HUES6 (cell line): ENCODE results near the gene GAK.

Experiments used
- H3K27ac ChIP-seq: 2 replicates; pipeline ENCODE4 v1.7.0; 2013; ENCODE audit warnings: low read depth, mild to moderate bottlenecking, low read length, inconsistent platforms
- H3K27me3 ChIP-seq: 2 replicates; pipeline ENCODE4 v1.6.1; 2013; ENCODE audit warnings: low read length; ENCODE audit not compliant: control insufficient read depth, insufficient read depth
- H3K36me3 ChIP-seq: 2 replicates; pipeline ENCODE4 v1.6.1; 2013; ENCODE audit warnings: low read length; ENCODE audit not compliant: control insufficient read depth, insufficient read depth
- H3K4me1 ChIP-seq: 2 replicates; pipeline ENCODE4 v1.6.1; 2013; ENCODE audit warnings: low read length; ENCODE audit not compliant: control insufficient read depth, insufficient read depth
- H3K4me3 ChIP-seq: 2 replicates; pipeline ENCODE4 v1.5.1; 2013; ENCODE audit warnings: low read depth, low read length
- H3K9ac ChIP-seq: one replicate; pipeline ENCODE4 v1.6.1; 2013; ENCODE audit warnings: mild to moderate bottlenecking, low read length
- H3K9me3 ChIP-seq: 2 replicates; pipeline ENCODE4 v1.6.1; 2013; ENCODE audit warnings: low read depth, low read length; ENCODE audit not compliant: control insufficient read depth, insufficient read depth

The GAK gene

DNA sequence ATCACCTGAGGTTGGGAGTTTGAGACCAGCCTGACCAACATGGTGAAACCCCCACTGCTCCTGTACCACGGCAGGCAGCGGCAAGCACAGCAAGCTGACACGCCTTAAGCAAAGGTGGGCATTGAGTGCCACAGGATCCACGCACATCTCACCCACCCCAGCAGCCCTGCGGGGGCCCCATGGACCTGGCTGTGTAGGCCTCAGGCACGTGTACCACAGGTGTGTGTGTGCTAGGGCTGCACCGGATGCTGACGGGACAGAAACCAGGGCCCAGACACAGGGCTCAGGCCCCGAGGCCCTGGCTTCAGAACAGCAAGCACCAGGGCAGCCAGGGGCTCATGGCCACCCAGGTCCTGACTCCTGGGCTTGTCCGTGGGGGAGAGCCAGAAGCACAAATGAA is 46.8 kb downstream of the GAK start:
- Histone ChIP-seq H3K27ac (no peak overlapping the region), H3K4me1 (no peaks in the 10 kb centered on the region), H3K9ac (no peak overlapping the region), H3K36me3 (peaks cover 91% of the 10 kb centered on the region), H3K27me3 (no peaks in the 10 kb centered on the region), H3K9me3 (0 out of 2 replicates have a peak, but pooled peaks cover 5% of the 10 kb centered on the region), H3K4me3 (no peak overlapping the region)

DNA sequence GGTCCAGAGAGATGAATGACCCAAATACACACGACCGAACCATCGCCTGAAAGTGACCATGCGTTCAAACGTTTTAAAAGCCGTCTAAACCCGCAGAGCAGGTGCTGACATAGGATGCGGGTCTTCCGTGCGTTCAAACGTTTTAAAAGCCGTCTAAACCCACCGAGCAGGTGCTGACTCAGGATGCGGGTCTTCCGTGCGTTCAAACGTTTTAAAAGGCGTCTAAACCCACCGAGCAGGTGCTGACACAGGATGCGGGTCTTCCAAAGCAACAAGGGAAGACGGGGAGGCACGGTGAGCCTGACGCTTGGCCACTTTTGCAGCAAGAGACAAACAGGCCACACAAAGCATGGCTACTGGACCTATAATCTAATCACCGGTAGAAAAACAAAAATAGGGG is 47.2 kb downstream of the GAK start:
- H3K27me3 ChIP-seq, result no peaks in the 10 kb centered on the region
- 0 out of 2 replicates have a peak, but pooled peaks cover 5% of the 10 kb centered on the region for H3K9me3 ChIP-seq
- H3K36me3 ChIP-seq, result peaks cover 91% of the 10 kb centered on the region
- H3K4me3 ChIP-seq, result no peak overlapping the region
- no peaks in the 10 kb centered on the region for H3K4me1 ChIP-seq
- no peak overlapping the region for H3K9ac ChIP-seq
- no peak overlapping the region for H3K27ac ChIP-seq

DNA sequence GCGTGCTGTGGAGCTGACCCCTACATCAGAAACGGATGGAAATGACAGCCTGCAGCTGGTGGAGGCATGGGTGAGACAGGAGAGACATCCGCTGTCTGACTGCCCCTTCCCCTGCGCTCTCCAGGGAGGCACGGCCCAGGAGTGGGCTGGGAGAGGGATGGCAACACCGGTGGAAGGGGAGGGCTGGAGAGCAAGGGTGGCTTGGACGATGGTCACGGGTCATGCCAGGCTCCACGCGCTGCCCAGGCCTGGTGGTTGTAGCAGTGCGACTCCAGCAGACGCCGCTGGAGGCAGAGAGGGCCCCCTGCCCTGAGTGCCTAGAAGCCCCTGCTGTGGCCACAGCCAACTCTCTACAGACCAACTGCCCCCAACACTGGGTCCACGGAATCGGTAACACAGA is 47.9 kb downstream of the GAK start:
- Histone ChIP-seq H3K4me3 (no peak overlapping the region), H3K36me3 (peaks cover 91% of the 10 kb centered on the region), H3K27ac (no peak overlapping the region), H3K9me3 (0 out of 2 replicates have a peak, but pooled peaks cover 5% of the 10 kb centered on the region), H3K27me3 (no peaks in the 10 kb centered on the region), H3K9ac (no peak overlapping the region), H3K4me1 (no peaks in the 10 kb centered on the region)

DNA sequence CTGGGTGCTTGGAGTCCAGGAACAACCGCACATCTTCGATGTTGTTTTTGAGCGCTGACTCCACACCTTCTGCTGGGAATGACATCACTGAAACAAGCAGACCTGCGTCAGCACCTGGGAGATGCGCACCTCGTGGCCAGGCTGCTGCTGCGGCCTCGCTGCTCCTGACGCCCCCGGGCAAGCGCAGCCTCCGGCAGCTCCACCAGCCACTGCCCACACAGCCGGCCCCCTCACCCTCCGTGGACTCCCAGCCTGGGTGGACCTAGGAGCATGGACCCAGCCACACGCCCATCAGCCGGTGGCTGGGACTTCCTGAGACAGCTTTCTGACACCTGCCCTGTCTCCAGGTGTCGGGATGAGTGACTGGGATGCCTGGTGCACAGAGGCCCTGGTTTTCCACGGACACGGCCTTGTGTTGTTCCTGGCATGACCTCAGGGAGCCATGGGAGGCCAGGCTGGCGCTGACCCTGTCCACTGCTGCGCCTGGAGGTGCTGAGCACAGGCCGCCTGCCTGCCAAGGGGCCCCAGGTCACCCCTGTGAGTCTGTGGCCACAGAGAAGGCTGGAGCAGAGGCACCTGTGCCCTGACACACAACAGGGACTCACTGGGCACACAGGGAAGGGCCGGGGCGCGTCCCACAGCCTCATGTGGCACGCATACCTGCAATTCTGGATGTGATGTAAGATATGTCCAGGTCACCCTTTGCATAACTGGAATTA is 48.6 kb downstream of the GAK start:
- H3K4me1 ChIP-seq, result no peaks in the 10 kb centered on the region
- H3K27ac ChIP-seq, result no peak overlapping the region
- H3K36me3 ChIP-seq, result peaks cover 92% of the 10 kb centered on the region
- H3K9me3 ChIP-seq, result 0 out of 2 replicates have a peak, but pooled peaks cover 5% of the 10 kb centered on the region
- no peak overlapping the region for H3K9ac ChIP-seq
- H3K4me3 ChIP-seq, result no peak overlapping the region
- H3K27me3 ChIP-seq, result no peaks in the 10 kb centered on the region

DNA sequence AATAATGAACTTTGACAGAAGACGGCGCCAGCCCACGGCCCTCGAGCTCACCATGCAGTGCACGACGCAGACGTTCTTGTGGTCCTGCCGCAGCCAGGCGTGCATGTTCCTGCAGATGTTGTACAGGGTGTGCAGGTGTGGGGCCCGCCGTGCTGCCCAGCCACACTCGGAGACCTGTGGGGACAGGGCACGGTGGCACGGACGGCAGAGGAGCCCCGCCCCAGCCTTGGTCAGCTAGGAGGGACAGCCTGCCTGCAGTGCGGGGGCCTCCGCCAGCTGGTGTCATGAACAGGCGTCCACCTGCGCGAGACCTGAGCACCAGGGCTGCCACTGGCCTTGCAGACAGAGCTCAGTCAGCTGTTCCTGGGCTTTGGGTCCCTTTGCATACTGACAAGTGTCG is 49.5 kb downstream of the GAK start:
- H3K4me3 ChIP-seq, result no peak overlapping the region
- H3K4me1 ChIP-seq, result no peaks in the 10 kb centered on the region
- peaks cover 88% of the 10 kb centered on the region for H3K36me3 ChIP-seq
- H3K9ac ChIP-seq, result no peak overlapping the region
- no peaks in the 10 kb centered on the region for H3K27me3 ChIP-seq
- 0 out of 2 replicates have a peak, but pooled peaks cover 4% of the 10 kb centered on the region for H3K9me3 ChIP-seq
- no peak overlapping the region for H3K27ac ChIP-seq

DNA sequence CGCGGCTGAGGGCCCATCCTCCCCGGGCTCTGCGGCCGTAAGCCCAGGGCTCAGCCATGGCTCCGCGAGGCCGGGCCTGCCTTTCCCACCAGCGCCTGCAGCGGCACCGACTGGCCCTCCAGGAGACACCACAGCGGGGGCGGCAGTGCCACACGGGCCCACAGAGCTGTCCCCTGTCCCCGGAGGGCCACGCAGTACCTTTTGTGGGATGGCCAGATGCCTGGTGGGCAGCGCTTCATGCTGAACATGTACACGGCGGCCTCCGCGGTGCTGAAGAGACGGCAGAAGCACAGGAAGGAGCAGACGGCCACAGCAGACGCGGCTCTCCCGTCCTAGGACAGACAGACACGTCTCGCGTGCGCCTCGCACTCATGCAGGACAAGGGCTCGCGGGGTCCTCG is 50.4 kb downstream of the GAK start:
- Histone ChIP-seq H3K9me3 (no peaks in the 10 kb centered on the region), H3K27me3 (no peaks in the 10 kb centered on the region), H3K36me3 (peaks cover 85% of the 10 kb centered on the region), H3K9ac (no peak overlapping the region), H3K27ac (no peak overlapping the region), H3K4me1 (no peaks in the 10 kb centered on the region), H3K4me3 (no peak overlapping the region)

DNA sequence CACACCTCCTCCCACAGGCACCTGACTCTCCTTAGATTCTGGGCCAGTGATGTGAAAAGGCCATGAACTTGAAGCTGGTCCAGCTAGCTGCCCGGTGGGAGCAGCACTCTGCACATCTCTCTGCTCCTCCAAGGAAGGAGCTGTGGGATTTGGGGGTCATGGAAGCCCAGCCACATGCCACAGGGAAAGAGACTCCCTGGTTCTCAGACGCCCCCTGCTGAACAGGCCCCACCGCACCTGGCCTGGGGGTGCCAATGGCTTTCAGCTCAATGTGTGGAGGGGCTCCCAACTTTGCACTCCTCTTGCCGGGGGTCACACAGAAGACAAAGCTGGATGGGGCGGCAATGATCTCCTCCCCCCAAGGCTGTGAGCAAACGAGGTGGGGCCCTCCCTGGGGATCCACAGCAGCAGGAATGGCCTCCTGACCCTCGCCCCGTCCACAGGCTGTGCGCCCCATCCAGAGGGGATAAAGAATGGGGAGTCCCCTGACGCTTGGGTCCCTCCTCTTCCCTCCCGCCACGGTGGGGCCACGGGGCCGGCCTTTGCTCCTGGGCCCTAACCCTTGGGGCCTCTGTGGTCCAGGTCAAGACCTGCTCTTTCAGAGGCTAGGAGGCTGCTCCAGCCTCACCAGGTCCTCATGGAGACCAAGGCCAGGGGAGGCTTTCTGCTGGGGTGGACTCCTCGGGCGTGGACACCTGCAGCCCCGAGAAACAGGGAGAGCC is 51.3 kb downstream of the GAK start:
- Histone ChIP-seq H3K9ac (no peak overlapping the region), H3K27ac (no peak overlapping the region), H3K9me3 (no peaks in the 10 kb centered on the region), H3K27me3 (no peaks in the 10 kb centered on the region), H3K4me3 (no peak overlapping the region), H3K4me1 (no peaks in the 10 kb centered on the region), H3K36me3 (peaks cover 86% of the 10 kb centered on the region)

DNA sequence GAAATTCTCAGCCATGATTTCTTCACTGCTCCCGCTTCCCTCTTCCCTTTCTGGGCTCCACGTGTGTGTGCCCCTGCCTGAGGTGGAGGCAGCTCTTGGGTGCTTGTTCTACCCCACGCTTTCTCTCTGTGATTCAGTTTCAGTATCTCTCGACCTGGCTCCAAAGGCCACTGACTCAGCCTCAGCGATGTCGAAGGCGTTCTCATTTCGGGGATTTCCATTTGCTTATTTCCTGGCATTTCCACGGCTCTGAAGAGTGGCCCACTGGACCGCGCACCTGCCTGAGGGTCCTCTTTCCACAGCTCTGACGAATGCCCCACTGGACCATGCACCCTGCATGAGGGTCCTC is 52.4 kb downstream of the GAK start:
- Histone ChIP-seq H3K27me3 (no peaks in the 10 kb centered on the region), H3K9ac (no peak overlapping the region), H3K27ac (no peak overlapping the region), H3K36me3 (peaks cover 83% of the 10 kb centered on the region), H3K4me3 (no peak overlapping the region), H3K4me1 (no peaks in the 10 kb centered on the region), H3K9me3 (no peaks in the 10 kb centered on the region)

DNA sequence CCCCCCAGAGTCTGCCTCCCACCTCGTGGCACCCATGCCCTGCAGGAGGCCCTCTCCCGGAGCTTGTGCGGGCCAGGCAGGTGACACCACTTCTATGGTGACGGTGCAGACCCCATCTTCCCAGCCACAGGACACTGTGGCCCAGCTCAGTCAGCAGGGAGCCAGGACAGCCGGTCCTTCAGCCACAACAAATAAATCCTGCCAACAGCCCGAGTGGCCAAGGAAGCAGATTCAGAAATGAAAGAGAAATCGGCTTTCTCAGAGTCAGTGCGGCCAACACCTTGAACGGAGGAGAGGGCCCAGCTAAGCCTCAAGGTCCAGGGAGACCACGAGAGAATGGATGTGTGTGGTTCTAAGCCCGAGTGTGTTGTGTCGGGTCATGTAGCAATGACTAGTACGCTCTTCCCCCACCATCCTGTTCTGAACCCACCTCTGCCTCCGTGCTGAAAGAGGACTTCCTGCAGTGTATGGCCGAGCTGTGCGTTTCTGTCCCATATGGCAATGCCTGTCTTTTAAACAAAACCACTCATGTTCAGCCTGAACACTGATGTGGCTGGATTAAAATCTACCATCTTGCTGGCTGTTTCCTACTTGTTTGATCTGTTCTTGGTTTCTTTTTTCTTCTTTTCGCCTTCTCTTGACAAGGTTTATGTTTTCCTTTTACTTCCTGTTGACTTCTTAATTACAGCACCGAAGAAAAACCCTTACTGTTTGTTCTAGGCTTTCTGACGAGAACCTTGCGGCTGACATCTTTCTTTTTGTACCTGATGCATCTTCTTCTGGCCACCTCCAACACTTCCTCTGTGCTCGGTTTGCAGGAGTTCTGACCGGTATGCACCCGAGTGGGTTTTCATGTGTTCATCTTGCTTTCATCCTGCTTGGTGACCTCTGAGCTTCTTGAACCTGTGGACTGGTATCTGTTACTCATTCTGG is 53.1 kb downstream of the GAK start:
- Histone ChIP-seq H3K9ac (no peak overlapping the region), H3K36me3 (peaks cover 84% of the 10 kb centered on the region), H3K4me1 (no peaks in the 10 kb centered on the region), H3K9me3 (no peaks in the 10 kb centered on the region), H3K27ac (no peak overlapping the region), H3K4me3 (no peak overlapping the region), H3K27me3 (no peaks in the 10 kb centered on the region)

DNA sequence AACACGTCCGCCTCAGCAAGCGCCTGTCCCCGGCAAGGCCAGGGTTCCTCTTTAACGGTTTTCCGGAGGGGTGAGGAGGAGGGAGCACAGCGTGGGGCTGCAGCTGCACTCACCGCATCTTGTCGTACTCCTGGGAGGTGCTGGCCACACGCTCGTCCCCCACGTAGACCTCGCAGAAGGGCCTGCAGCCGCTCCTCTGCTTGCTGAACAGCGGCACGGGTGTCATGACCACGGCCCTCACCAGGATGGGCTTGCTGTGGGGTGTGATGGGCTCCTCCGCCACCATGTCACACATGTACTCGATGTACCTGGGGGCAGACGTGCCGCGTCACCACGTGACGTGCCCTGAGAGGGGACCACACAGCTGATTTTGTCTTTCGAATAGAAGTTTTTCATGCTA is 54.6 kb downstream of the GAK start:
- H3K4me3 ChIP-seq, result no peak overlapping the region
- no peaks in the 10 kb centered on the region for H3K9me3 ChIP-seq
- peaks cover 86% of the 10 kb centered on the region for H3K36me3 ChIP-seq
- no peak overlapping the region for H3K27ac ChIP-seq
- no peaks in the 10 kb centered on the region for H3K4me1 ChIP-seq
- H3K27me3 ChIP-seq, result no peaks in the 10 kb centered on the region
- H3K9ac ChIP-seq, result no peak overlapping the region

DNA sequence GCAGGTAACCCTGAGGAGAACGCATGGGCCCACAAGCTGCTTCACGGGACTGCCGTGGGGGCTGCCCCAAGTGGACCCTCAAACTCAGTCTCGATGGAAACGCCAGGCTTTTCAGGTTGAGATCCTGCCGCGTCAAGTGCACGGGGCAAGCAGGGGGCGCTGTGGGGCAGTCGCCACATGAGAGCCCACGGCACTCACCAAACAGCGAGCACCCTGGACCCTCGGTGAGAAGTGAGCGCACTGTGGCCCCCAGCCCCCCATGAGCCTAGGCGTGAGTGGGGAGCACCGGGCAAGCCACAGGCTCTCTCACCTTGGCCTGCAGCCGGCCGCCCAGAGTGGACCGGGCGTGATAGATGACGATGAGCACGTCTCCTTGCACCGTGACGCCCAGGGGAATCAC is 55.3 kb downstream of the GAK start:
- no peak overlapping the region for H3K4me3 ChIP-seq
- H3K27me3 ChIP-seq, result no peaks in the 10 kb centered on the region
- no peak overlapping the region for H3K27ac ChIP-seq
- H3K4me1 ChIP-seq, result no peaks in the 10 kb centered on the region
- H3K36me3 ChIP-seq, result peaks cover 86% of the 10 kb centered on the region
- no peak overlapping the region for H3K9ac ChIP-seq
- H3K9me3 ChIP-seq, result no peaks in the 10 kb centered on the region
